HG03097 (cell line): ENCODE data around the gene ZNF791.
"Not testable (repeated sequence)": the region's sequence is repeated elsewhere in the genome, so short reads cannot be mapped to it uniquely, and the experiment has no call there.

ENCODE experiments used
- ATAC-seq: cut with Tn5 transposase; IDR thresholded peaks from one replicate; pipeline ENCODE4 v1.9.1; 2021; ENCODE audit not compliant: unreplicated experiment, low FRiP score

The ZNF791 gene

DNA sequence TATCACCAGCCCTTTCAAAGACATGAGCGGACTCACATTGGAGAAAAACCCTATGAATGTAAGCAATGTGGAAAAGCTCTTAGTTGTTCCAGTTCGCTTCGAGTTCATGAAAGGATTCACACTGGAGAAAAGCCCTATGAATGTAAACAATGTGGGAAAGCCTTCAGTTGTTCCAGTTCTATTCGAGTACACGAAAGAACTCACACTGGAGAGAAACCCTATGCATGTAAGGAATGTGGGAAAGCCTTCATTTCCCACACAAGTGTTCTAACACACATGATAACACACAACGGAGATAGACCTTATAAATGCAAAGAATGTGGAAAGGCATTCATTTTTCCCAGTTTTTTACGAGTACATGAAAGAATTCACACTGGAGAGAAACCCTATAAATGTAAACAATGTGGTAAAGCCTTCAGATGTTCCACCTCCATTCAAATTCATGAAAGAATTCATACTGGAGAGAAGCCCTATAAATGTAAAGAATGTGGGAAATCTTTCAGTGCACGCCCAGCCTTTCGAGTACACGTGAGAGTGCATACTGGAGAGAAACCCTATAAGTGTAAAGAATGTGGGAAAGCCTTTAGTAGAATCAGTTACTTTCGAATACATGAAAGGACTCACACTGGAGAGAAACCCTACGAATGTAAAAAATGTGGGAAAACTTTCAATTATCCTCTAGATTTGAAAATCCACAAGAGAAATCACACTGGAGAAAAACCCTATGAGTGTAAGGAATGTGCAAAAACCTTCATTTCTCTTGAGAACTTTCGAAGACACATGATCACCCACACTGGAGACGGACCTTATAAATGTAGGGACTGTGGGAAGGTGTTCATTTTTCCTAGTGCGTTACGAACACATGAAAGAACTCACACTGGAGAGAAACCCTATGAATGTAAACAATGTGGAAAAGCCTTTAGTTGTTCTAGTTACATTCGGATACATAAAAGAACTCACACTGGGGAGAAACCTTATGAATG is 17.6 kb downstream of the ZNF791 start:
- no peak for ATAC-seq

DNA sequence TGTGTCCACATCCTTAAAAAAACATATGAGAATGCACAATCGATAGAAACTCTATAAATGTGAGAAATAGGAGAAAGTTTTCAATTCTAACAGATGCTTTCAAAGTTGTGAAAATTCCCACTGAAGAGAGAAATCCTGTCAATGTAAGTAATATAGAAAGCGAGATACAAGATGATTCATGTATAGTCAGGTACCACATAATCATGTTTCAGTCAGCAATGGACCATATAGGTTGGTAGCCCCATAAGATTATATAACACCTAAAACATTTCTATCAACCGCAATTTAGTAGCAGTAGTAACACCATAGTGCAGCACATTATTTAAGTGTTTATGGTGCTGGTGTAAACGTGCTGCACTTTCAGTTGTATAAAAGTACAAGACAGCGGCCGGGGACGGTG is 18.5 kb downstream of the ZNF791 start:
- ATAC-seq = no peak

DNA sequence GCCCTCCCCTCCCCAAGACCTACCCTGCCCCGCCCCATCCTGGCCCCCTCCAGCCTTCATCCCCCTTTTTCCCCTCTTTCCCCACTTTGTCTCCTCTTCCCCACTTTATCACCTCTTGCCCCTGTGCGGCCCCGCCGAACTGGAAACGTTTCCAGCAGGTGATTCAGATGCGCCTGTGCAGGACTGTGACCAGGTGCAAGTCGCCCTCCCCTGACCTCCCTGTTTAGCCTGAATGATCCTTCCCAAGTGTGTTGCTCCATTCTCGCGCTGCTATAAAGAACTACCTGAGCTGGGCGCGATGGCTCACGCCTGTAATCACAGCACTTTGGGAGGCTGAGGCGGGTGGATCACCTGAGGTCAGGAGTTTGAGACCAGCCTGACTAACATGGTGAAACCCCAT is 25.9 kb downstream of the ZNF791 start:
- ATAC-seq = no peak

DNA sequence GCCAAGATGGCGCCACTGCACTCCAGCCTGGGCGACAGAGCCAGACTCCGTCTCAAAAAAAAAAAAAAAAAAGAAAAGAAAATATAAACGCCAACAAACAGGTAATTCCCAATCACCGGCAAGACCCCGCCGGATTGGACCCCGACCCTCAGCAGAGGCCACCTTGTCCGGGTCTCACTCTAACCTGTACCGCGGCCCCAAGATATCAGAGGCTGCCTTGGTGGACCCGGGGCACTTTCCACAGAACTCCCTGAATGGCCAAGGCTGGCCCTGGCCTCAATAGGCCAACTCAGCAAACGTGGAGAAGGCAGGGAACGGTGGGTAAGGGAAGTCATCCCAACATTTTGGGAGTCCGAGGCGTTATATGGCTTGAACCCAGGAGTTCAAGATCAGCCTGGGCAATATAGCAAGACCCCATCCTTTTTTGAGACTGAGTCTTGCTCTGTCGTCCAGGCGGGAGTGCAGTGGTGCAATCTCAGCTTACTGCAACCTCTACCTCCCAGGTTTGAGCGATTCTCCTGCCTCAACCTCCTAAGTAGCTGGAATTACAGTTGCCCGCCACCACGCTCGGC is 28.0 kb downstream of the ZNF791 start:
- ATAC-seq = no peak

DNA sequence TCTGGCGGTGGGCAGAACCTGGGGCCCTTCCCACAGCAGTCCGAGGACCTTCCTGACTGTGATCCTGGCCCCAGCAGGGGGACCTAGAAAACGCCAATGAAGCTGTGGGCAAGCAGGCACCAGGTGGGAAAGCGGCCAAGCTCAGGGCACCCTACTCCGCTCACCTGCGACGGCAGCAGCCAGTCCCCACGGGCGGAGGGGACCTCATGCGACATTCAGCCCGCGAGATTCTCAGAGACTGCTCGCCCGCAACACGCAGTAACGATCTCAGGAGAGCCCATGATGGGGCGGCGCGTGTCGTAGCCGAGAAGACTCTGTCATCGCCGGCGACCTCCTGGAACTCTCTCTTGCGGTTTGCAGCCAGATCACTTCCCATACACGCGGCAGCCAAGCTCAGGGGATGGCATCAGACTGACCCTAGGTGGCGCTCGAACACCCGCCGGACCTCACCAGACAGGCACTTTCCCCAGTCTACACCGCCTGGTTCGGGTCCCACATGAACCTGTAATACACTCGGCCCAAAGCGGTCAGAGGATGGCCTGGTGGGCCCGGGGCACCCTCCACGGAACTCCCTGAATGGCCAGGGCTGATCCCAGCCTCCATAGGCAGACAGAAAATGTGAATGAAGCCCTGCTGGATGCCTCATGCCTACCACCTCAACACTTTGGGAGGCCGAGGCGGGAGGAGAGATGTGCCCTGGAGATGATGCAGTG is 29.3 kb downstream of the ZNF791 start:
- ATAC-seq = no peak

DNA sequence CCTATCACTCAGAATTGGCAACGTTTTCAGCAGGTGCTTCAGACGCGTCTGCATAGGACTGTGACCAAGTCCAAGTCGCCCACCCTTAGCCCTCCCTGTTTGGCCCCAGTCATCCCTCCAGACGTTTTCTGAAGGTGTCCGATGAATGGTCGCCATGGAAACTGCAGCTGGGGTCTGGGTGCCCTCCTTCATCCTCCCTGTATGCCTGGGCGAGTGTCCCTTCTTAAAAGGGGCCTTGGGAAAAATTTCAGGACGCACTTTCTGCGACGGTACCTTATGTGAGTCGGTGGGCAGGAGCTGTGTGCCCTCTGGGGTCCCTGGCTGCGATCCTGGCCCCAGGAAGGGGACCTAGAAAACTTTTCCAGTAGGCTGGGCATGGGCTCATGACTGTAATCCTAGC is 30.7 kb downstream of the ZNF791 start:
- no peak for ATAC-seq

DNA sequence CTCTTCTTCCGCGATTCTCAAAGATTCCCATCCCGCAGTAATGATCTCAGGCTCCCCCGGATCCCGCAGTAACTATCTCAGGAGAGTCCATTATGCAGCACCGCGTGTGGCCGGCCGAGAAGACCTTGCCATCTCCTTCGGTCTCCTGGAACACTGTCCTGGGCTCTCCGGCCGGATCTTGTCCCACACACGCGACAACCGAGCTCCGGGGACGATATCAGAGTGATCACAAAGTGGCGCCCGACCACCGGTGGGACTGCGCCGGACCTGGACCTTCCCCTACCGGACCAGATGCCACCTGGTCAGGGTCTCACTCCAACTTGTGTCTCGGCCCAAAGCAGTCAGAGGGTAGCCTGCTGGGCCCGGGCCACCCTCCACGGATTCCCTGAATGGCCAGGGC is 31.8 kb downstream of the ZNF791 start:
- ATAC-seq = no peak

DNA sequence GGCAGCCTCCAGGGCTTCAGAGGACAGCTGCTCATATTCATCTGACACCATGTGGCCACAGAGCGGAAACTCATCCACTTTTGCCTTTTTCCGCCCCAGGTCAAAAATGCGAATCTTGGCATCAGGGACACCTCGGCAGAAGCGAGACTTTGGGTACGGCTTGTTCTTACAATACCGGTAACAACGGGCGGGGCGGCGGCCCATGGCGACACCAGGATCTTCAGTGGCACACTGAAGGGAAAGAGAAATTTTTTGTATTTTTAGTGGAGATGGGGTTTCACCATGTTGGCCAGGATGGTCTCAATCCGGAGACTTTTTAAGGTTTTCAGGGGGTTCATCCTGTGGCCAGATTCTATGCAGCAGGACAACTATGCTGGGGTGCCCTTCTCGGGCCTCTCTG is 33.0 kb downstream of the ZNF791 start:
- ATAC-seq = not testable (repeated sequence)

DNA sequence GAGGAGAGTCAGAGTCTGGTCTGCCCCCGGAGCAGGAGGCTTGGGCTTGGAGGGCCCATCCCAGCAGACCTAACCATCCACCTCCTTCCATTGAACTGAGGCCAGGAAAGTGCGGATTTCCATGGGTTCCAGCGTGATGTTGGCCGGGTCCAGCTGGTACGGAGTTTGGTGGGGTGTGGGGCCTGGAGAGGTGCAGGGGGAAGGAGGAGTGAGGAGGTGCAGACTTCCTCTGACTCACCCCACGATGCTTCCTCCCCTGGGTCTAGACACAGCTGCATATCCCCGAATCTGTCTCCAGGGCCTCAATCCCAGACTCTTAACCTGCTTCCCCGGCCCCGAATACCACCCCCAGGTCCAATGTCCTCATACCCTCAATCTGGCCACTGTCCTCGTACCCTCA is 35.8 kb downstream of the ZNF791 start:
- ATAC-seq = no peak

DNA sequence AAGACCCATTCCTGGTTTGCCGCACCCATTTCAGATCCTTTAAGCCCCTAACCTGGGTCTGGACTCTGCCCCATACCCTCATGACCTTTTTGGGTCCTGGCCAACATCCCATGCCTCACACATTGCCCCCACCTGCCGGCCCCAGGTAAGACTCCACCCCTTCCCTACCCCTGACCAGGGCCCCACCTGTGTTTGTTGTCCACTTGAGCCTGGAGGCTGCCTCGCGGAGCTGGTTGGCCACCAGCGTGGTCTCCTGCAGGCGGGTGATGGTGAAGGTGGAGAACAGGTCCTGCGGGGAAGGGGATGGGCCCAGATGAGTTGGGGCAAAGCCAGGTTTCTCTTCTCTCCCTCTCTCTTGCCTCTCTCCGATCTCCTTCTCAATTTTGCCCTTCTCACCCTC is 36.3 kb downstream of the ZNF791 start:
- no peak for ATAC-seq

DNA sequence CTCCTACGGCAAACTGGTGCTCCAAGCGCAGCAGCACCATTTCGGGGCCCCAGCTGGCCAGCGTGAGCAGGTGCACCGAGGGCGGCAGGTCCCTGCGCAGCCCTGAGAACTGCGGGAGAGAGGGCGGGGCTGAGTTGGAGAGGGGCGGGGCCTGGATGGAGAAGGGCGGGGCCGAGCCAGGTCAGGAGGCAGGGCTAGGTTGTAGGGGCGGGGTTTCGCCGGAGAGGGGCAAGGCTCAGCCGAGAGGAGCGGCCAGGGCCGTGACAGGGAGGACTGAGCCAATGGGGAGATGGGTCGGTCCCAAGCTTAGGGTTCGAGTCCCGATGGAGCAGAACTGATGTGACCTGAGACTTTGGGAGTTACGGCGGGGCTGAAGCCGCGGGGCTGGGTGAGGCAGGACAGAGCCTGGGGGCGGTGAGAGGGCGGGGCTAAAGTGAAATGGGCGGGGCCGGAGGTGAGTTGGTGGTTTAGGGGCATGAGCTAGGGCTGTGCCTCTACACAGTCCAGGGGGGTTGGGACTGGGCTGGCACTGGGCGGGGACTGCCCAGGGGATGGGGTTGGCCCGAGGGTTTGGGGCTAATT is 36.9 kb downstream of the ZNF791 start:
- ATAC-seq = no peak

DNA sequence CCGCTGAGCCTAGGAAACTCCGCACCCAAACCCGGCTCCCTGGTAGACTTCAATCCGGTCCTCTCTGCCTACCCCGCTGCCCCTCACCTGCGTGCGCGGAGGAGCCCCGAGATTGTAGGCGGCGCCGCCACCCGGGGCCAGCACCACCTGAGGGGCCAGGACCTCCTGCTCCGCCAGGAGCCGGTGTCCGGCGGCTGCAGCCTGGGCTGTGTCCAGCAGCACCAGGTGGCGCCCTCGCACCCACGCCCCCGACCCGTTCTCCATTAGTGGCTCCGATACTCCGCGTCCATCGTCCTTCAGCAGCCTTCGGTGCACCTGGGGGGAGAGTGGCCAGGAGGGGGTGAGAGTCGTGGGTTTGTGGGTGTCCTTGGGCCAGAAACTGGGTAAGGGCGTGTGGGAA is 37.4 kb downstream of the ZNF791 start:
- ATAC-seq = no peak

DNA sequence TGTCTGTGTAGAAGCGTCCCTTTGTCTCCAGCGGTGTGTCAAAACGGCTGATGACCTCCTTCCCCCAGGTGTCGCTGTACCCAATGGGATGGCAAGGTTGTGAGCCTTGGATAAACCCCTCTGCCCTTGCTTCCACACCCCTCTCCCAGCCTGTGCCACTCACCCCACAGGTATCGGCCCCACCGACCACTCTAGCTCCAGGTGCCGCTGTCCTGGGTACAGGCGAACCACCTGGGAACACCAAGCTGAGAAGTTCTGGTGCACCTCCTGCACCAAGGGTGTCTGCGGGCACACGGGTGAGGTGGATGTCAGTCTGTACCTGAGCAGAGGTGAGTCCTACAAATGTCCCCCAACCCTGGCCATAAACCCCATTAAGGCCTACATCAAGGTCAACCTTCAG is 39.2 kb downstream of the ZNF791 start:
- no peak for ATAC-seq

DNA sequence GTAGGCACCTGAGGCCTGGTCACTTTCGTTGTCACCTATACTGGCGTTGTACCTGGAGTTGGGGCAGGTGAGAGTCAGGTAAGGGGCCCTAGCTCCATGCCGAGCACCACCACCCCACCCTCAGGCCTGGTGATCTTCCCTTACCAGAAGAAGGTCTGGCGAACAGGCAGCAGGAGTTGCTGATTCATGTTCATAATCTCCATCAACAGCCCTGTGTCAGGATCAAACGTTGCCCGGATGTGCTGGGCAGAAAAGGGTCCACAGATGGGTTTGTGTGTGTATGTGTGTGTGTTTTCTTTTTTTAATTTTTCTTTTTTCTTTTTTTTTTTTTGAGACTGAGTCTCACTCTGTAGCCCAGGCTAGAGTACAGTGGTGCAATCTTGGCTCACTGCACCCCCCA is 41.5 kb downstream of the ZNF791 start:
- no peak for ATAC-seq

DNA sequence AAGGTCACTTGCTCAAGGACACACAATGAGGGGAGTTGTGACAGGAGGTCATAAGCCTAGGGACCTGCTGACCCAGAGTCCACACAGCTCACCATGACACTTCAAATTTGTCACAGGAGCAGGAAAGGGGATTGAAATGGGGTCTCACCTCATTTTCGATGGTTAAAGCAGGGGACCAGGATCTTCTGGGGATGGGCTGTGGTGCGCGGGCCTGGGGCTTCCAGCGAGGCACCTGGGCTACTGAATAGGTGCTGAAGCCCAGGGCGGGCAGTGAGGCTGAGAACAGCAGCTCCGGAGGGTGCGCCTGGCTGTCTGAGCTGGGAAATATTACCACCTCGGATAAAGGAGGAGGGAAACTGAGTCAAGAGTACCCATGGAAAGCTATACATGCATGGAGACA is 44.8 kb downstream of the ZNF791 start:
- ATAC-seq = no peak

DNA sequence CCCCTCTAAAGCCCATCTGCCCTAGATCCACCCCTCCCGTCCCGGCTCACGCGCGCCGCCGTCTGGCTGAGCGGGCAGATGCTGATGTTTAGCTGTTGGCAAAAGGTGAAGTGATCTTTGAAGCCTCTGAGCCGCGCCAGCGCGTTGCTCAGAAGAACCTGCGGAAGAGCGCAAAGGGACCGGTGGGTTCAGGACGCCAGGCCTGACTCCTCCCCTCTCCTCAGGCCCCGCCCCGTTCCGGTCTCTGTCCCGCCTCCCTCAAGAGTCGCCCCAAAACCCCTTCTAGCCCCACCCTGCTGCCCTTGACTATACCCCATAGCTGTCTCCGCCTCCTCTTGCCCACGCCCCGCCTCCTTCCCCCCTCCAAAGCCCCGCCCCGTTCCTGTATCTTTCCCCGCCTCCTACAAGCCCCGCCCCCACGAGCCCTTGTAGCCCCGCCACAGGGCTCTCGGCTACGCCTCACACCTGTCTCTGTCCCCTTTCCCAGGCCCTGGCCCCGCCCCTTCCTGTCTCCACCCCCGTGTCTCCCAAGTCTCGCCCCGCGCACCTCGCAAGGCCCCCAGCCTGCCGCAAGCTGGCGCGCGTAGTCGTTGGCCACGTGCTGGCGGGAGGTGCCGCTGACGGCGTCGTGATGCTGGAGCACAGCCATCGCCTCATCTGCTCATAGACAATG is 46.3 kb downstream of the ZNF791 start:
- ATAC-seq = no peak

DNA sequence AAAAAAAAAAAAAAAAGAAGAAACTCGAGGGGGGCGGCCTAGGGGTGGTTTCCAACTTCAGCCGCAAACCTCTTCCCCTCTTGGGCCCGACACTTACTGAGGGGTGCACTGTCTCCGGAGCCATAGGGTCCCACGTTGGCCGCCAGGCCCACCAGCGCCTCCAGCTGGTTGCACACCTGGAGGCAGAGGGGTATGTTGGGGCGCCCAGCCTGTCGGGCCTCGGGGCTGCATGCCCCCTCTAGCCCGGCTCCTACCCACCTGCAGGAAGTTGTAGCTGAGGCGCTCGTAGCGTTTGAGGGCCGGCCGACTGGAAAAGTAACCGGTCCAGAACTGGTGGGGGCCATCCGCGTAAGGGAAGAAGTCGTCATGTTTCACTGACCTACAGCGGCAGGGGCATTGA is 47.2 kb downstream of the ZNF791 start:
- no peak for ATAC-seq

DNA sequence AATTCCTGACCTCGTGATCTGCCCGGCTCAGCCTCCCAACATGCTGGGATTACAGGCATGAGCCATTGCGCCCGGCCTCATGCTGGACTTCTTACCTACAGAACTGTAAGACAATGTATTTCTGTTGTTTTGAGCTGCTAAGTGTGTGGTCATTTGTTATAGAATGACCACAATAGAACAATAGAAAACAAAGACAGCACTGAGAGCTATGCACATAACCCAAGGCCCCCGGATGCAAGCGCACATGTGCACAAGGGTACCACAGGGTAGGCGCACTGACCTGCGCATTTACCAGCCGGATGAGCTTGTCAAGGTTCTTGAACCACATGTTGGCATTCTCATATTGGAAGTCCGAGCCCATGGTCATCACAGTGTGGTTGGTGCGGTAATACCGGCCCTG is 50.3 kb downstream of the ZNF791 start:
- no peak for ATAC-seq

DNA sequence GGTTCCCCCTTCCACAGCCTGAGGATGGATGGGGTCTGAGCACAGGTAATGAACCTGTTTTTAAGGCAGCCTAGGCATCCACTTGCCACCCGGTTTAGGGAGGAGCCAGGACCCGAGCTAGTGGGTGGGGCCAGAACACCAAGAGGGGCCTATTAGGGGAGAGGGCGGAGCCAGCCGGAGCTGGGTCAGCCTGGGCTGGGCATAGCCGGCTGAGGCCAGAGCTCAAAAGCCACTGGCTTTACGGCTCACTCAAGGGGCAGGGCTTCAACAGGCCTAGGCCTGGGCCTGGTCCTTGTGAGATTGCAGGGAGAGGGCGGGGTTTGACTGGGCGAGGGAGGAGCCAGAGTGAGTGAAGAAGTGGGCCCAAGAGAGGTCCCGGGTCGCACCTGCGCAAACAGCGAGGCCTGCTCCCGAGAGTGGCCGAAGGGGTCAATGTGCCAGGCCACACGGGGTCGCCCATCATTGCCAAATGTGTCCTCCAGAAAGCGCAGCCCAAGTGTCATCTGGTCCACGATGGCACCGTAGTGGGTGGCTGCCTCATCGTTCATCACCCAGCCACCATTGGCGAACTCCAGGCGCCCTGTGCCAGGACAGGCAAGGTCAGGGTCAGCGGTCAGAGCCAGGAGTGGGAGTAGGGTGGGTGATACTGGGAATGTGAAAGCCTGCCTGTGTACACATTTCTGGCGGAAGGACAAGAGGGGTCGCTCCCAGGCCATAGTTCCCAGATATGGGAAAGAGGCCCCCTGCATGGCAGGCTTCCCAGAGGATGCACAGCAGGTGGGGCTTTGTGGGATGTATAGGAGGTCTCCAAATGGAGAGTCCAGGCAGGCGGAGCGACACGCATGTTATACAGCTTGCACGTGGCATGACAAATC is 53.9 kb downstream of the ZNF791 start:
- no peak for ATAC-seq

DNA sequence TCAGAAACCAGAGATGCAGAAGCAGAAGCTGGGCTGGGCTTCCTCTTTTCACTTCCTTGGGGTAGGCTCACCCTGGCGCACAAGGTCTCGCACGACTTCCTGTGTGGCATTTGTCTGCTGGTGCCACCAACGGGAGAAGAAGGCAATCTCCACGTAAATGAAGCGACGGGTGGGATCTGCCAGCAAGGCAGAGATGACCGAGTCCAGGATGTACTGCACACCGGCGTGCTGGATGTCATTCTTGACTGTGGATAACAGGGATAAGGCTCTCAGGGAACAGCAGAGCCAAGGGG is 54.5 kb downstream of the ZNF791 start:
- no peak for ATAC-seq
